ENCODE data around the gene RXRA. TPM values are rescaled to one million over a fixed set of nuclear protein-coding genes. Genes with fewer than 3 reads are reported as not detected.

The RXRA gene
- total and polyA plus RNA-seq, 10 of the 15 experiments (the other 5 are each of a cell fraction or from before 2014, with no cell fraction given), result 0.89 to 36.8 (median 11.1) TPM

DNA sequence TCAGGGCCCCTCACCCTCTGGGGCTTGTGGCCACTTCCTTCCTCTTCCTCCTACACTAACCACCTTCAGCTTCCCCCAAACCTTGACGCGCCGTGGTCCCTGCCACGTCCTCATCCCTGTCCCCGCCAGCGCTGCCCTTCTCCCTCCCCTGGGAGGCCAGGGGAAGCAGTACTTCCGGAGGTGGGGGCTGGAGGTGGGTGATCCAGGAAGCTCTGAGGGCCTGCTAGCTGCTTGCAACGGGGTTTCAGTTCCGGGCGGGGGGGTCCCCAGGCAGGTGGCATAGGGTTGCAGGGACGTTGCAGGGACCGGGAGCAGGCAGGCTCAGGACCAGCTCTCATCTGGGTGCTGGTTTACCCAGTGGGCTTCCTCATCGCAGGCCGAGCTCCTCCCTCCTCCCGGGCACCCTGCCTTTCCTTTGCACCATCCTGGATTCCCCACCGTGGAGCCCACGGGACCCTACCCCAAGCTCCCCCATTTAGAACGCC, 70.0 kb downstream of the RXRA start (continued):
- peak; percentile 92 for TF ChIP-seq MEF2B (IDR thresholded peaks at IDR 0.05; ENCODE audit: partially characterized antibody, poor library complexity, severe bottlenecking)

DNA sequence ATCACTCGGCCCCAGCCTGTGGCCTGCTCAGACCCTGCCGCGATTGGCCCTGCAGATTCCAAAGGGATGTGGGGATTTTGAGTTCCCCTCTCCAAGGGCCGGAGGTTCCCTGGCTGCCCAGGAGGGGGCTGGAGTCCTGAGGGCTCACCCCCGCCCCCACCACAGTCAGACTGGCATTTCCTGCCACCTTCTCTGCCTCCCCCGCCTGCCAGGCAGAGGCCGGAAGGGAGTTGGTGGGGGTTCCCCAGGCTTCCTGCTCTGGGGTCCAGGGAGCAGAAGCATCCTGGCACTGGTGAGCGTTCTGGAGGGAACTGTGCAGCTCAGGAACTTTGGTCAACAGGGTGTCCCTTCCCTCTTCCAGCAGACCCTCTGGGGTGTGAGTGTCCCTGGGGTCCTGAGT, 70.6 kb downstream of the RXRA start:
- Histone ChIP-seq H3K9ac (ENCODE audit: control insufficient read depth, insufficient read depth, low read length) (peak overlapping the region; percentile 76), H3K4me3 (peak overlapping the region; percentile 65), H3K79me2 (ENCODE audit: control insufficient read depth, insufficient read depth, low read length) (peaks cover 76% of the 10 kb centered on the region), H3K4me1 (ENCODE audit: control insufficient read depth, insufficient read depth, low read length) (peaks cover 41% of the 10 kb centered on the region), H3K4me2 (ENCODE audit: control insufficient read depth, insufficient read depth) (peak overlapping the region; percentile 95), H3K27me3 (replicated peaks in 1 of 2; ENCODE audit: control insufficient read depth in 2 of 2, insufficient read depth in 2 of 2, low read length in 1 of 2) (no peaks in the 10 kb centered on the region), H2AFZ (ENCODE audit: control insufficient read depth, low read depth, low read length) (peak overlapping the region; percentile 7; the same call in 1 of the 2 replicates), H4K20me1 (ENCODE audit: control insufficient read depth, insufficient read depth) (no peaks in the 10 kb centered on the region), H3K27ac (ENCODE audit: control insufficient read depth, insufficient read depth) (peak overlapping the region; percentile 85), H3K36me3 (ENCODE audit: control insufficient read depth in 2 of 2, insufficient read depth in 2 of 2, low read length in 1 of 2) (peaks cover 3 to 11% of the 10 kb centered on the region in 2 experiments; a peak in 2 of 4 replicates), H3K9me3 (replicated peaks; ENCODE audit: control insufficient read depth, insufficient read depth, low read length) (peaks cover 9% of the 10 kb centered on the region)
- ChIA-PET RAD21 (ENCODE audit: unreplicated experiment) (interaction anchor here (1.6 to 2.2 kb wide), 4 partner anchors 7 to 46 kb away, joined by 5 to 11 read pairs (median 7); no protein-coding TSS in a partner anchor), SMC1A (ENCODE audit: uncharacterized antibody, unreplicated experiment) (interaction anchor here (1.8 to 2.4 kb wide), 3 partner anchors 7 to 46 kb away, joined by 4 to 21 read pairs (median 7); no protein-coding TSS in a partner anchor), CTCF (interaction anchor here (0.8 to 2.3 kb wide), 2 partner anchors 10 to 46 kb away, joined by 5 to 9 read pairs; no protein-coding TSS in a partner anchor), POLR2A (interaction anchor here (8.8 kb wide), 1 partner anchor 8 kb away, joined by 88 read pairs; no protein-coding TSS in a partner anchor)
- intact Hi-C loops (cut with micrococcal nuclease; ENCODE audit: unreplicated experiment), result loop anchor here (5.0 kb wide), 1 partner anchor 45 kb away; no protein-coding TSS in a partner anchor
- ATAC-seq (peak; percentile 27), FAIRE-seq (no peak), DNase-seq (ENCODE audit: low read depth, low spot score) (no peak)
- WGBS (ENCODE audit: insufficient coverage, insufficient replicate concordance, low lambda C conversion rate, missing lambda C conversion rate), result under 1% methylated on average over 8 of the region's 8 CpGs
- BruUV-seq (replicated peaks), result no TSS peak
- in situ Hi-C loops (cut with MboI), result no loop called here
- TF ChIP-seq BHLHE40 (IDR thresholded peaks at IDR 0.05; ENCODE audit: borderline replicate concordance in 1 of 2, low read depth in 2 of 2, low read length in 1 of 2), result peak in 1 of 2 experiments; percentile 5; a peak in 1 of 4 replicates
- TF ChIP-seq GATAD2B (conservative IDR thresholded peaks at IDR 0.05; ENCODE audit: low read depth), result peak; percentile 43; the same call in 1 of the 2 replicates
- peak in 1 of 2 experiments; percentile 69; a peak in 2 of 3 replicates for TF ChIP-seq EGR1 (IDR thresholded peaks at IDR 0.05; ENCODE audit: borderline replicate concordance in 1 of 2, low read depth in 2 of 2, low read length in 2 of 2)
- no peak for TF ChIP-seq SUZ12 (IDR thresholded peaks at IDR 0.05; ENCODE audit: unreplicated experiment)
- 0 out of 2 replicates have a peak, but pooled peaks have one; percentile 50 for TF ChIP-seq EED (IDR thresholded peaks at IDR 0.05; ENCODE audit: low read depth)
- no peak for TF ChIP-seq HDAC2 (IDR thresholded peaks at IDR 0.05)
- no peak for TF ChIP-seq BRCA1 (IDR thresholded peaks at IDR 0.05; ENCODE audit: low read depth, low read length)

All from GM12878 (cell line).